GM18951 (cell line): Measurements from ENCODE around the gene ERP27.

ENCODE experiments used
- POLR2A ChIP-seq: IDR thresholded peaks from 4 replicates; pipeline ENCODE4 v1.6.1; 2011; ENCODE audit warnings: mild to moderate bottlenecking; ENCODE audit not compliant: insufficient read length, insufficient read depth; ENCODE audit errors: extremely low read depth
- in situ Hi-C: fragments of 300-500 bp; cut with MboI; formaldehyde crosslinking; loops from one replicate; pipeline ENCODE4 v1.12.0; 2022; ENCODE audit warnings: low sequenced_read_pairs, mixed read lengths, inconsistent platforms; ENCODE audit not compliant: unreplicated experiment

ERP27 gene

DNA sequence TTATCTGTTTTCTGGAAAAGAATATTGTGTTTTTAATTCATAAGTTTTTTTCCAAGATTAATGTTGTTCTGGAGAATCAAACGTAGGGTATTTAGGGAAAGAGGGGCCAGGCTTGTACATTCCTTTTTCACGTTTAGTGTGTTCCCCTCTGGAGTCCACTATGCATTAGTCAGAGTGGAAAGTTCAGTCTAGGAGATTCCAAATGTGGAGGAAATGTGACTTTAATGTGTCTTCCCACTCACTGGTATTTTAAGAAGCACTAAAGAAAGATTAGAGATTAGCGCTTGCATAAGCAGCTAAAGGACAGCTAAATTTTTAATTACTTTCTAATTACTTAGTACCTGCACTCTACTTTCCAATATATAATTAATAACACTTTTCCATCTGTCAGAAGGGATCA is 30.1 kb upstream of the ERP27 start:
- TF ChIP-seq POLR2A, result no peak
- in situ Hi-C loops, result no loop called here

DNA sequence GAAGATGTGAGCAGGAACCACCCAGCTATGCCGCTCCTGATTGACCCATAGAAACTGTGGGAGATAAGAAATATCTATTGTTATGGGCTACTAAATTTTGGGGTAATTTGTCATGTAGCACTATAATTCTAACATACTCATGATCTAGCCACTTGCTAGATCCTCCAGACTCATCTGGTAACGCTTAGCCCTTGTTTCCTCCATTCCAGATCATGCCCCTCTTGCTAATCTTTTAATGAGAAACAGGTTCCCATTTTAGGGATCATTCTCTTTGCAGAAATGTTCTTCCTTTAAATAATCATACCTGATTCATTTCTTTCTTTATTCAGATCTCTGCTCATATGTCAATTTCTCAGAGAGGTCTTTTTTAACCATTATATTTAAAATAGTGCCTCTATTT is 26.9 kb upstream of the ERP27 start:
- in situ Hi-C loops, result no loop called here

DNA sequence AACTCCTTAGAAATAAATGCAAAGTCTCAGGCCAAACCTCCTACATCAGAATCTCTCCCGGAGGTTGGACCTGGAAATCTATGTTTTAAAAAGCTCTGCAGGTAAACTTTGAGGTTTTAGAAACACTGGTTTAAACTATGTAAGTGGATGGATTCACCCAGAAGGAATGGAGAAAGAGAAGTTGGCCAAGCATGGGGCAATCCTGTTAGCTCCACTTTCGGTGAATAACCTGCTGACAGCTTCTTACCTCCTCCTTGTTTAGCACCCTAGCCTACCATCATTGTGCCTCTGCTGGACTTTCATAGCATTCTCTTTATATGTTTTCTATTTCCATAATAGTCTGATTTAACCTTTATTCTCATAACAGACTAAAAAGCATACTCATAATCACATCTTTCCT is 26.1 kb upstream of the ERP27 start:
- TF ChIP-seq POLR2A, result no peak
- in situ Hi-C loops, result no loop called here

More for the DNA sequence above, 26.9 kb upstream of the ERP27 start:
- no peak for TF ChIP-seq POLR2A

DNA sequence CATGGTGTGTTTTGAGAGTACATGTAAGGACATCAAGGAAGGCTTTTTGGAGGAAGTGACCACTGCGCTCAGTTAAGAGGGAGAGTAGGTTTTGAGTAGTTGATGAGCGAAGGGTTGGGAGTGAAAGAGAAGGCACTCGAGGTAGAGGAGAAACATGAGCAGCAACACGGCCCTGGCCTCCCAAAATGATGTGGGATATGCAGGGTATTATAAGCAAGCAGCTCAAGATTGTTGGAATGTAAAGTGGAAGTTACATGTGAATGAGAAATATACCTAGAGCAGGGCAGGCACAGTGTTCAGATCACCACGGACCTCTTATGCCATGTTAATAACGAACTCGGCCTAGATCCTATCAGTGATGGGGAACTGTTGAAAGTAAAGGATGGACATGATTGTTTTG is 25.2 kb upstream of the ERP27 start:
- in situ Hi-C loops, result no loop called here
- TF ChIP-seq POLR2A, result no peak

DNA sequence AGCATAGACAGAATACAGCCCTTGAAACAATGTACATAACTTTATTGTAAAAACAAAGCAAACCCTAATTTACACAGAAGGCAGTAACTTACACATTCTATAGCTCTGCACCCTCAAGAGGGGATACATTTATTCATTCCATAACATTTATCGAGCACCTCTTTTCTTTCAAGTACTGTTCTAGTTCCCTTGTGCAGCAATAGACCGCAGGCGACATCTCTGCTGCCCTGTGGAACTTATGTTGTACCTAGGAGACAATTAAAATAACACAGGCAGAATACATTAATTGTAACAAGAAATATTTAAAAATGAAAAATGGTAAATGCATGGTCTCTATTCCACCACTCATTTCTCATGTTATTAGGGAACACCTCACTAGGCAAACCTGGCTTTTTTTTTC is 24.5 kb upstream of the ERP27 start:
- in situ Hi-C loops, result no loop called here
- TF ChIP-seq POLR2A, result no peak

DNA sequence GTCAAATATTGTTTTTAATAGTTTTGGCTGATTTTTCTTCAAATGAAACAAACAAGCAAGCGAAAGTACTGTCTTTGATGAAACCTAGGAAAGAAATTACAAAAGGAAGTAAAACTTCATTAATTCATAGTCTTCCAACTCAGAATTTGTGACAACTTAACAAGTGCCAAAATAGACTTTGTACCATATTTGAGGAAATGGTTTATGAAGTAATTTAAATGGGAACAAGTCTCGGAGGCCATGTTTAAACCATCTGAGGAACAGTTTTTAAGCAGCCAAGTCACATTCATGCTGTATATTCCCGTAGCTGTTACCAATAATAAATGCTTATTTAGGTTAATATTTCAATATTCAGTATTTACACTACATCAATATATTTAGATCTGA is 23.8 kb upstream of the ERP27 start:
- in situ Hi-C loops, result no loop called here
- TF ChIP-seq POLR2A, result no peak

DNA sequence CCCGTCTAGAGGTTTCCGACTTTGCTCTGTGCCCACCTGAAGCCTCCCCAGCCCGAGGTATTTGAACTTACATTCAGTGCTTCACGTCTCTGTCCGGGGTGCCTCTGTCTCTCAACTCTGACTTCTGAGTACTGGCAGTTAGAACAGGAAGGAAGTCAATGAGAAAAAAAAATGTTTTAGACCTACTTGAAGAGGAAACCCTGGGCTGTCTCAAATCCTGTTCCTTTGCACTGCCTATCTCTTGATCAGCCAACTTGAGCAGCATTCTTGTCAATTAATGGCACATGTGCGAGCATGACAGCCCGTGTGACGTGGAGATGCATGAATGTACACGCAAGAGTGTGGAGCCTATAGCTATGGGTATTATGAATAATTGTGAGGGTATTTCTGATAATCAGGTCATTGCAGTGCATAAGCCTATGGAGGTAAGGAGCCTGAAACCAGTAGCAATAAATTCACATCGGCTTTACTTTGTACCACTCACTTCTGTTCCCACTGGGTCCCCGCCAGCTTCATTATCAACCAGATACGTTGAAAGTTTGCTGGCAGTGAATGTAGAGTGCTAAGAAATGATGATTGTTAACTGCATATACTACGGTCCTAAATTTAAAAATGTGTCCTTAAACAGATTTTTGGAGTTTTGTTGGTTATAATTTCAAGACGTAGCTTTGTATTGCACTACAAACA is 23.3 kb upstream of the ERP27 start, which contains the start of gene ARHGDIB:
Gene ARHGDIB (minus strand): TSS at position 136 of the 687 bp plus-strand sequence. CDS start 10,889 bp downstream, outside the sequence.
- peak; percentile 72 for TF ChIP-seq POLR2A
- in situ Hi-C loops, result no loop called here

DNA sequence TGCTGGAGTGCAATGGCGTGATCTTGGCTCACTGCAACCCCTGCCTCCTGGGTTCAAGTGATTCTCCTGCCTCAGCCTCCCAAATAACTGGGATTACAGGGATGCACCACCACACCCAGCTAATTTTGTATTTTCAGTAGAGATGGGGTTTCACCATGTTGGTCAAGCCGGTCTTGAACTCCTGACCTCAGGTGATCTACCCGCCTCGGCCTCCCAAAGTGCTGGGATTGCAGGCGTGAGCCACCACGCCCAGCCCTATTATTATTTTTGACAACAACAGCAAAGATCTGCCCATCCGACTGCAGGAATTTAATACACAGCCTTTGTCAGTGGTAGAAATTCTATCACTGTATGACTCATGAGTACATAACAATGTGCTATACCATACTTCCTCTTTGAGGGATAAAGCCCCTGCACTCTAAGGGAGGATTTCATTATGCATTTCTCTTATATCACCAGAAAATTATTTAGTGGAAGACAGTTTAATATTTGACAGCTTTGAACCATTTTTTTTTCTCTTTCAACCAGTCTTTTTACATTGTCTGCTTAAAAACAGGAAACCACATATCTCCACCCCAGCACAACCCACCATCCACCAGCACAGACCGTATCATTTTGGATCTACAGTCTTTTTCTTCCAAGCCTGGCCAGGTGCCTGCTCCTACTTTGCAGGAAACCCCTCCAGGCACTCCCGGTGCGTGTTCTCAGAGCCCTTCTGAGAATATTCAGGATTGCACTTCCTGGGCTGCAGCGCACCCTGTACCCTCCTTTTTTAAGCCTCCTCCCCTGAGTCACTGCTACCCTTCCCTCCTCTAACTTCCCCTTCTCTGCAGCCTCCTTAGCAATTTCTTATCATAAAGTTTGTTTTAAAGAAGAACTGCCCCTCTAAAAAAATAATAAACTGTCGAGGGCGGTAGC is 22.5 kb upstream of the ERP27 start:
- in situ Hi-C loops, result no loop called here
- TF ChIP-seq POLR2A, result no peak

DNA sequence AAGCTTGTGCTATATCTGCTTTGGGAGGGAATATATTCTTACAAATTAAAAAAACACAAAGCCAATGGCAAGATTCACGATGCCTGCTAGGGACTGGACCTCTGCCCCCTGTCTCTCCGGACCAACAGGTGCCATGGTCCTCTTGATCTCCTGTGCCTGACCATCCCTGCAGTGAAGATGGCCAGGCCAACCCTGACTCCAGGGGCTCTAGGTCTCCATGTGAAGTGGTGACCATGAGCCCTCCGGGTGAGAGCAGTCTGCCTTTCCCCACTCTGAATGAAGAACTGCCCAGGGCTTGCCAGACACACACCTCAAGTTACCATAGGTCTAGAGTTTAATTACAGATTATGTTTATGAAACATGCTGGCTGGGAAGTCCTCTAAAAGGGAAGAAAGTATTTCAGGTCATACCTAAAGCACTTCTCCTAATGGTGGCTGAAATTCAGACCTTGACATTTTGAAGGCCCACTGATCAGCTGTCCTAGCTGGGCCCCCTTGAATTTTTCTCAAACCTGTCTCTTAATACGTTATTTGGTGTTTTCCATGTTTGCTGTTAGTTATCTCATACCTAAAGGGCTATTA is 21.7 kb upstream of the ERP27 start:
- peak; percentile 24 for TF ChIP-seq POLR2A
- in situ Hi-C loops, result no loop called here

DNA sequence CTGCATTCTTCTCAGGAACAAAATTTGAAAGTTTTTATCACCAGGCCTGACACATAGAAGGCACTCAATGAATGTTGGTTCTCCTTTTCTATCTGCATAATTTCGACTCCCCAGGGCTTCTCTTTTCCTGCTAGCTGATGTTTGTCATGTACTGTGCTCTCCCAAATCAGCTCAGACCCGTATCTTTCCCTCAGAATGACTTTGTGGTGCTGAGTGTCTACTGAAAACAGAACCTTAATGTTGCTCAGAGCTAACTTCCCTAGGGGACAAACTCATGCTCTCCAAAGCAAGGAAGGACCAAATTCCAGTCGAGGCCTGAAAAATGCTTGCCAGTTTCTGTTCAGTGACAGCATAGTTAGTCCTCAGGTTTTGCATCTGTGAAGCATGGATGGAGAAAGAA is 21.1 kb upstream of the ERP27 start:
- in situ Hi-C loops, result no loop called here
- TF ChIP-seq POLR2A, result no peak

DNA sequence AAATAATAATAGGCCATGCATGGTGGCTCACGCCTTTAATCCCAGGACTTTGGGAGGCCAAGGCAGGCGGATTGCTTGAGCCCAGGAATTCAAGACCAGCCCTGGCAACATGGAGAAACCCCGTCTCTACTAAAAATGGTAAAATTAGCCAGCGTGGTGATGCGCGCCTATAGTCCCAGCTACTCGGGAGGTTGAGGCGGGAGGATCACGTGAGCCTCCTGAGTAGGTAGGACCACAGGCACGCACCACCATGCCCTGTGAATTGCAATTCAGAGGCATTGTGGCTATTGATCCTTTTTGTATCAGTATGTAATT is 20.7 kb upstream of the ERP27 start:
- in situ Hi-C loops, result no loop called here
- TF ChIP-seq POLR2A, result no peak

DNA sequence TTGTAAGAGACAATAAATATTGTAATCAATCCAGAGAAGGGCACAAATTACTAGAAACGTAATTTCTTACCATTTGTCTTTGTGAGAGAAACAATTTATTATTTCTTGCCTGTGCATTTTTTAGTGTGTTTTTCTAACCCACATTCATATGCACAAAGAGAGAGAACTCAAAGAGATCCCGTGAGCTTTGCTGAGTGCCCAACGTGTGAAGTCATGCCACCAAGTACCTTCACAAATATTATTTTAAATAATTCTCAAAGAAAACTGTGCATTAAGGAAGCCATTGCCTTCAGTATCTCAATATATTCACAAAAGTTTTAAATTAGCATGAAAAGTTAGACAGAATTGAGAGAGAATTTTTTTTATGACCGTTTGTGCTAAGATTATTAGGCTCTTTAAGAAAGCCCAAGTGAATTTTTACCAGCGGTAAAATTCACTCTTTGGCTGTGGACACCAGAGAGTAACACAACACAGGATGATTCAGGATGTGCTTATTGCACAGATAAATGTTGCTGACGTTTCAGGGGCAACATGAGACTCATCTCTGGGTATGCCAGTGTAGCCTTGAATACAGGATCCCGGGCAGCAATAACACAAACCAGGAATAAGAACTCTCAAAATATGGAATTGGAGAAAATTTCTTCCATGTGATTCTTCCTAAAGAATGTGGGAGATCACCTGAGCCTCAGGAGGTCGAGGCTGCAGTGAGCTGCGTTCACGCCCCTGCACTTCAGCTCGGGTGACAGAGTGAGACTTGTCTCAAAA is 20.2 kb upstream of the ERP27 start:
- in situ Hi-C loops, result no loop called here
- no peak for TF ChIP-seq POLR2A

DNA sequence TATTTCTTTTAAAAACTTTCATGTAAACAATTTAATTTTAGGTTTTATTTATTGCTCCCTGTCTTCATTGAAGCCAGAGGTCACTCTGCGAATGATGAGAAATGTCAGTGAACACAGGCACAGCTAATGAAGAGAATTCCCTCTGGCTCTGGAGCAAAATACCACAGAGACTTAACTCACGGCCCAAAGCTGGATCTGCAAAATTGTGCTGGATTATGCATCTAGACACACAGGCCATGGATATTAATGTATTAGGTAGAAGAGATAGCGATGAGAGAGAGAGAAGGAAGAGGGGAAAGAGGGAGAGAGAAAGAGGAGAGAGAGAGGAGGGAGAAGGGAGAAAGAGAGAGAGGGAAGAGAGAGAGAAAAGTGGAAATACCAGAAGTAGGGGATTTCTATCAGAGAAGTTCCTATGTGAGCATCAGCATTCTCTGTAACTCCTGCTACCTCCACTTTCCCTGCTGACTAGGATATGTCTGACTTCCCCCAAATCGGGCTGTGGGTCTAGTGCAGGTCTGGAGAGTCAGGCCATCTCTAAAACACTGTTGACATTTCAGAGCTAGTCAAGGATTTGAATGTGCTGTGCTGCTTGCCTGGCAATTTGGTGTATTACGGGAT is 19.3 kb upstream of the ERP27 start:
- in situ Hi-C loops, result no loop called here
- no peak for TF ChIP-seq POLR2A

DNA sequence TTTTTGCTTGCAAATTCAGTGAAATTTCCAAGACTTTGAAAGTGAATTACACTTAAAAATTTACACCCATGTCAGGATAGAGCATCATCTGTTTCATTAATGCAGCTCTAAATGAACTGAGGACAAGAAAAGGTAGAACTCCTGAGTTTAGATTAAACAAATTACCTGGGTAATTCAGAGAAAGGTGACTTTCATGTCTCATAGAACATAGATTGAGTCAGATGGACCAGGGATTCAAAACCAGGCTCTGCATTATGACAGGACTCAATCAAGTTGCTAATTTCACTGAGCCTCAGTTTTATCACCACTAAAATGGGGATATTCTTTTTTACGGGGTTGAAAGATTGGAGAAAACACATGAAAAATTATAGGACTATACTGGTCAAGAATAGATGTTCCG is 18.6 kb upstream of the ERP27 start:
- TF ChIP-seq POLR2A, result no peak
- in situ Hi-C loops, result no loop called here
